Stimulated activated naive B cell treated with anti-CD40 and anti-IgM and Interleukin-4, amounts not matched to agents 10 μg/mL and 1 μg/mL and 100 μg/mL, for 72 hours (primary cell): ENCODE results near the gene SLC4A5.
"Not testable (repeated sequence)": the region's sequence is repeated elsewhere in the genome, so short reads cannot be mapped to it uniquely, and the experiment has no call there.

Experiments
- ATAC-seq, 2 donors: fragments of 150-1000 bp; cut with Tn5 transposase; replicated peaks; 2 replicates each; pipeline ENCODE4 v1.10.0; 2021; ENCODE audit warnings: moderate library complexity in 1 of 2
- DNase-seq: peaks from one replicate; pipeline ENCODE4 v3.0.0; 2021
- H3K27ac Mint-ChIP-seq: one replicate; pipeline ENCODE4 v1.8.0; 2022; ENCODE audit warnings: mild to moderate bottlenecking, mixed read lengths
- H3K27me3 Mint-ChIP-seq, 2 donors: one replicate each; pipeline ENCODE4 v1.8.0; 2022; ENCODE audit warnings: mixed read lengths in 2 of 2
- H3K36me3 Mint-ChIP-seq, 2 donors: one replicate each; pipeline ENCODE4 v1.8.0; 2022; ENCODE audit warnings: mixed read lengths in 2 of 2, mild to moderate bottlenecking in 1 of 2
- H3K4me1 Mint-ChIP-seq, 2 donors: one replicate each; pipeline ENCODE4 v1.8.0; 2022; ENCODE audit warnings: mixed read lengths in 2 of 2, mild to moderate bottlenecking in 1 of 2
- H3K4me3 Mint-ChIP-seq, 2 donors: one replicate each; pipeline ENCODE4 v1.8.0; 2022; ENCODE audit warnings: mild to moderate bottlenecking in 2 of 2, mixed read lengths in 2 of 2, moderate library complexity in 1 of 2
- H3K9me3 Mint-ChIP-seq, 2 donors: one replicate each; pipeline ENCODE4 v1.8.0; 2022; ENCODE audit warnings: mixed read lengths in 2 of 2, mild to moderate bottlenecking in 1 of 2

The SLC4A5 gene

GRCh38 chr2:74238879-74239278 is 104.3 kb downstream of the SLC4A5 start:
- Mint-ChIP-seq H3K9me3 (no peaks in the 10 kb centered on the region), H3K36me3 (peaks cover 0 to 6% of the 10 kb centered on the region in 2 donors), H3K4me1 (peaks cover 0 to 3% of the 10 kb centered on the region in 2 donors), H3K27me3 (no peaks in the 10 kb centered on the region), H3K27ac (no peak overlapping the region), H3K4me3 (no peak overlapping the region)
- no peak for DNase-seq
- ATAC-seq, result no peak

- Mint-ChIP-seq H3K36me3 (peaks cover 4 to 6% of the 10 kb centered on the region in 2 donors), H3K9me3 (no peaks in the 10 kb centered on the region)
These were observed 108.2 kb downstream of the SLC4A5 start for GRCh38 chr2:74235041-74235440.

GRCh38 chr2:74233648-74234047 is 109.6 kb downstream of the SLC4A5 start:
- Mint-ChIP-seq H3K36me3 (peaks cover 6 to 8% of the 10 kb centered on the region in 2 donors), H3K27me3 (no peaks in the 10 kb centered on the region), H3K27ac (no peak overlapping the region), H3K4me1 (no peaks in the 10 kb centered on the region), H3K4me3 (no peak overlapping the region), H3K9me3 (no peaks in the 10 kb centered on the region)
- ATAC-seq, result no peak
- no peak for DNase-seq

More at GRCh38 chr2:74235041-74235440, 108.2 kb downstream of the SLC4A5 start:
- Mint-ChIP-seq H3K27me3 (no peaks in the 10 kb centered on the region), H3K4me1 (no peaks in the 10 kb centered on the region), H3K4me3 (no peak overlapping the region), H3K27ac (no peak overlapping the region)
- DNase-seq (no peak), ATAC-seq (no peak)

- no peak overlapping the region for H3K4me3 Mint-ChIP-seq
- no peaks in the 10 kb centered on the region for H3K9me3 Mint-ChIP-seq
- H3K27me3 Mint-ChIP-seq, result no peaks in the 10 kb centered on the region
- no peak overlapping the region for H3K27ac Mint-ChIP-seq
- ATAC-seq, result no peak
- H3K4me1 Mint-ChIP-seq, result no peaks in the 10 kb centered on the region
- DNase-seq, result no peak
- H3K36me3 Mint-ChIP-seq, result peaks cover 8 to 14% of the 10 kb centered on the region in 2 donors
These were observed 110.8 kb downstream of the SLC4A5 start for GRCh38 chr2:74232426-74232825.

GRCh38 chr2:74229865-74230264 is 113.4 kb downstream of the SLC4A5 start:
- ATAC-seq, H3K9me3 Mint-ChIP-seq, H3K4me1 Mint-ChIP-seq, H3K27me3 Mint-ChIP-seq, H3K27ac Mint-ChIP-seq, DNase-seq, H3K4me3 Mint-ChIP-seq: not testable (repeated sequence)
- H3K36me3 Mint-ChIP-seq, result peaks cover 9 to 29% of the 10 kb centered on the region in 2 donors

- Mint-ChIP-seq H3K9me3 (no peaks in the 10 kb centered on the region), H3K27me3 (no peaks in the 10 kb centered on the region), H3K4me1 (peaks cover 0 to 5% of the 10 kb centered on the region in 2 donors), H3K36me3 (peaks cover 9 to 36% of the 10 kb centered on the region in 2 donors), H3K4me3 (no peak overlapping the region), H3K27ac (no peak overlapping the region)
- DNase-seq (no peak), ATAC-seq (no peak)
These were observed 114.4 kb downstream of the SLC4A5 start for GRCh38 chr2:74228772-74229171.

GRCh38 chr2:74227646-74228045 is 115.6 kb downstream of the SLC4A5 start:
- Mint-ChIP-seq H3K27ac (no peak overlapping the region), H3K4me3 (no peak overlapping the region), H3K27me3 (no peaks in the 10 kb centered on the region), H3K36me3 (peaks cover 9 to 42% of the 10 kb centered on the region in 2 donors), H3K4me1 (peaks cover 0 to 7% of the 10 kb centered on the region in 2 donors), H3K9me3 (no peaks in the 10 kb centered on the region)
- no peak for ATAC-seq
- no peak for DNase-seq

- no peak overlapping the region for H3K4me3 Mint-ChIP-seq
- H3K4me1 Mint-ChIP-seq, result peaks cover 0 to 7% of the 10 kb centered on the region in 2 donors
- H3K27ac Mint-ChIP-seq, result peak overlapping the region; percentile 65
- no peaks in the 10 kb centered on the region for H3K27me3 Mint-ChIP-seq
- H3K9me3 Mint-ChIP-seq, result no peaks in the 10 kb centered on the region
- ATAC-seq (no peak), DNase-seq (no peak)
- peaks cover 13 to 51% of the 10 kb centered on the region in 2 donors for H3K36me3 Mint-ChIP-seq
These were observed 116.5 kb downstream of the SLC4A5 start for GRCh38 chr2:74226648-74227213.

GRCh38 chr2:74225698-74226459 is 117.3 kb downstream of the SLC4A5 start:
- Mint-ChIP-seq H3K4me3 (no peak overlapping the region), H3K27me3 (no peaks in the 10 kb centered on the region), H3K36me3 (peaks cover 20 to 54% of the 10 kb centered on the region in 2 donors), H3K4me1 (peaks cover 0 to 7% of the 10 kb centered on the region in 2 donors), H3K9me3 (no peaks in the 10 kb centered on the region), H3K27ac (peak overlapping the region; percentile 51)
- ATAC-seq (peak in 1 of 2 donors; percentile 8), DNase-seq (no peak)

GRCh38 chr2:74223941-74224770 is 119.1 kb downstream of the SLC4A5 start:
- no peaks in the 10 kb centered on the region for H3K9me3 Mint-ChIP-seq
- H3K4me3 Mint-ChIP-seq, result no peak overlapping the region
- peaks cover 0 to 8% of the 10 kb centered on the region in 2 donors for H3K4me1 Mint-ChIP-seq
- H3K27ac Mint-ChIP-seq, result no peak overlapping the region
- no peak for DNase-seq
- H3K27me3 Mint-ChIP-seq, result no peaks in the 10 kb centered on the region
- peak in 1 of 2 donors; percentile 21 for ATAC-seq
- peaks cover 30 to 67% of the 10 kb centered on the region in 2 donors for H3K36me3 Mint-ChIP-seq

- H3K4me1 Mint-ChIP-seq, result peaks cover 0 to 9% of the 10 kb centered on the region in 2 donors
- no peak overlapping the region for H3K4me3 Mint-ChIP-seq
- H3K36me3 Mint-ChIP-seq, result peaks cover 31 to 68% of the 10 kb centered on the region in 2 donors
- H3K27ac Mint-ChIP-seq, result peak overlapping the region; percentile 52
- H3K9me3 Mint-ChIP-seq, result no peaks in the 10 kb centered on the region
- no peaks in the 10 kb centered on the region for H3K27me3 Mint-ChIP-seq
- no peak for ATAC-seq
- no peak for DNase-seq
These were observed 120.9 kb downstream of the SLC4A5 start for GRCh38 chr2:74222300-74222650.

- Mint-ChIP-seq H3K27ac (no peak overlapping the region), H3K4me1 (peaks cover 0 to 8% of the 10 kb centered on the region in 2 donors), H3K4me3 (no peak overlapping the region), H3K9me3 (no peaks in the 10 kb centered on the region), H3K27me3 (no peaks in the 10 kb centered on the region), H3K36me3 (peaks cover 30 to 71% of the 10 kb centered on the region in 2 donors)
- no peak for ATAC-seq
- DNase-seq, result no peak
These were observed 121.5 kb downstream of the SLC4A5 start for GRCh38 chr2:74221604-74222299.

GRCh38 chr2:74221091-74221490 is 122.1 kb downstream of the SLC4A5 start:
- no peak overlapping the region for H3K4me3 Mint-ChIP-seq
- H3K36me3 Mint-ChIP-seq, result peaks cover 28 to 69% of the 10 kb centered on the region in 2 donors
- DNase-seq (no peak), ATAC-seq (no peak)
- no peaks in the 10 kb centered on the region for H3K9me3 Mint-ChIP-seq
- no peaks in the 10 kb centered on the region for H3K27me3 Mint-ChIP-seq
- H3K4me1 Mint-ChIP-seq, result peaks cover 0 to 4% of the 10 kb centered on the region in 2 donors
- H3K27ac Mint-ChIP-seq, result peak overlapping the region; percentile 56
